Large intestine (tissue), 3 donors: ENCODE measurements around the gene FXN. TPM values are rescaled to one million over a fixed set of nuclear protein-coding genes. Genes with fewer than 3 reads are reported as not detected.

ENCODE experiments used
- DNase-seq, 2 donors: peaks; one replicate each; pipeline versions ENCODE4 v3.0.0 to v3.0.0-alpha.2; 2013
- H3K27ac ChIP-seq: one replicate; pipeline ENCODE4 v1.5.1; 2013; ENCODE audit warnings: low read length
- H3K27me3 ChIP-seq: 2 replicates; pipeline ENCODE4 v1.6.1; 2013; ENCODE audit warnings: low read length; ENCODE audit not compliant: control insufficient read depth, insufficient read depth
- H3K36me3 ChIP-seq: 2 replicates; pipeline ENCODE4 v1.6.1; 2013; ENCODE audit warnings: low read length; ENCODE audit not compliant: control insufficient read depth, insufficient read depth
- H3K4me1 ChIP-seq: one replicate; pipeline ENCODE4 v1.6.1; 2013; ENCODE audit warnings: low read length; ENCODE audit not compliant: control insufficient read depth, insufficient read depth
- H3K4me3 ChIP-seq: one replicate; pipeline ENCODE4 v1.5.1; 2013; ENCODE audit warnings: low read length
- H3K9me3 ChIP-seq: one replicate; pipeline ENCODE4 v1.6.1; 2013; ENCODE audit warnings: mild to moderate bottlenecking, low read depth, low read length, moderate library complexity; ENCODE audit not compliant: control insufficient read depth
- WGBS: methylation state at CpG from one replicate; pipeline ENCODE4 v1.1.5; 2013; ENCODE audit warnings: low lambda C conversion rate; ENCODE audit not compliant: insufficient coverage; 5-methylcytosine and 5-hydroxymethylcytosine counted together
- polyA plus RNA-seq: library from polyadenylated mRNA; unstranded; fragments of 120-200 nt; gene quantifications from one replicate; pipeline ENCODE4 v1.2.1, GENCODE V29; 2013

FXN gene
- polyA plus RNA-seq, 1 donor: 12.4 TPM

- no peaks in the 10 kb centered on the region for H3K4me1 ChIP-seq
- DNase-seq: no peak
- WGBS: 60% methylated on average over 1 of the region's 7 CpGs
- H3K4me3 ChIP-seq: no peak overlapping the region
- H3K27ac ChIP-seq: peak overlapping the region; percentile 24
- peaks cover 27% of the 10 kb centered on the region for H3K36me3 ChIP-seq
- no peaks in the 10 kb centered on the region for H3K9me3 ChIP-seq
- H3K27me3 ChIP-seq: no peaks in the 10 kb centered on the region
Measured at GRCh38 chr9:69149321-69149807, 113.8 kb downstream of the FXN start.

Other genes starting within 250 kb of the FXN start
- 0.04 TPM for gene PRKACG, start 21.6 kb upstream of the FXN start, polyA plus RNA-seq
- 163 TPM for gene TJP2, start 138.5 kb downstream of the FXN start, polyA plus RNA-seq